Loucy (cell line): ENCODE measurements around the gene CSTF2T.

Experiments
- EZH2phosphoT487 ChIP-seq: fragments of 200-600 bp; IDR thresholded peaks from 2 replicates; pipeline ENCODE4 v1.6.1; 2018; ENCODE audit warnings: antibody characterized with exemption, mild to moderate bottlenecking, moderate library complexity, borderline replicate concordance
- TF ChIP-seq, protein P1 (sequence below): fragments of 200-600 bp; sonication (generic); conservative IDR thresholded peaks from 2 replicates; pipeline ENCODE4 v1.5.1; 2014; ENCODE audit warnings: mild to moderate bottlenecking, antibody characterized with exemption, low read length

GRCh38 chr10:51748959-51749358 is 49.6 kb upstream of the CSTF2T start:
- TF ChIP-seq, protein P1, sequence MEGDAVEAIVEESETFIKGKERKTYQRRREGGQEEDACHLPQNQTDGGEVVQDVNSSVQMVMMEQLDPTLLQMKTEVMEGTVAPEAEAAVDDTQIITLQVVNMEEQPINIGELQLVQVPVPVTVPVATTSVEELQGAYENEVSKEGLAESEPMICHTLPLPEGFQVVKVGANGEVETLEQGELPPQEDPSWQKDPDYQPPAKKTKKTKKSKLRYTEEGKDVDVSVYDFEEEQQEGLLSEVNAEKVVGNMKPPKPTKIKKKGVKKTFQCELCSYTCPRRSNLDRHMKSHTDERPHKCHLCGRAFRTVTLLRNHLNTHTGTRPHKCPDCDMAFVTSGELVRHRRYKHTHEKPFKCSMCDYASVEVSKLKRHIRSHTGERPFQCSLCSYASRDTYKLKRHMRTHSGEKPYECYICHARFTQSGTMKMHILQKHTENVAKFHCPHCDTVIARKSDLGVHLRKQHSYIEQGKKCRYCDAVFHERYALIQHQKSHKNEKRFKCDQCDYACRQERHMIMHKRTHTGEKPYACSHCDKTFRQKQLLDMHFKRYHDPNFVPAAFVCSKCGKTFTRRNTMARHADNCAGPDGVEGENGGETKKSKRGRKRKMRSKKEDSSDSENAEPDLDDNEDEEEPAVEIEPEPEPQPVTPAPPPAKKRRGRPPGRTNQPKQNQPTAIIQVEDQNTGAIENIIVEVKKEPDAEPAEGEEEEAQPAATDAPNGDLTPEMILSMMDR, result no peak
- TF ChIP-seq EZH2phosphoT487, result no peak
